Neural progenitor cell (in vitro differentiated cells): Measurements from ENCODE around the gene HNF1B. TPM values are rescaled to one million over a fixed set of nuclear protein-coding genes. Genes with fewer than 3 reads are reported as not detected.

Source experiments
- DNase-seq: peaks from one replicate; pipeline ENCODE4 v3.0.0-alpha.2; 2016; ENCODE audit warnings: low spot score
- H2AFZ ChIP-seq: fragments of 200-600 bp; sonication (generic); replicated peaks from 2 replicates; pipeline ENCODE4 v1.6.1; 2016; ENCODE audit warnings: antibody characterized with exemption
- H3F3A ChIP-seq: fragments of 200-600 bp; sonication (generic); 2 replicates; pipeline ENCODE4 v1.6.1; 2016; ENCODE audit warnings: antibody characterized with exemption, low read depth
- H3K27ac ChIP-seq: fragments of 200-600 bp; sonication (generic); 2 replicates; pipeline ENCODE4 v1.5.1; 2016; ENCODE audit warnings: mild to moderate bottlenecking
- H3K27me3 ChIP-seq: fragments of 200-600 bp; sonication (generic); 2 replicates; pipeline ENCODE4 v1.6.1; 2016; ENCODE audit warnings: mild to moderate bottlenecking, moderate library complexity
- H3K36me3 ChIP-seq: fragments of 200-600 bp; sonication (generic); 2 replicates; pipeline ENCODE4 v1.5.1; 2016
- H3K4me1 ChIP-seq: fragments of 200-600 bp; sonication (generic); 2 replicates; pipeline ENCODE4 v1.6.1; 2016; ENCODE audit warnings: mixed run types
- H3K4me2 ChIP-seq: fragments of 200-600 bp; sonication (generic); 2 replicates; pipeline ENCODE4 v1.6.1; 2016
- H3K4me3 ChIP-seq: fragments of 200-600 bp; sonication (generic); 2 replicates; pipeline ENCODE4 v1.5.1; 2016
- H3K79me2 ChIP-seq: fragments of 200-600 bp; sonication (generic); 2 replicates; pipeline ENCODE4 v1.6.1; 2016; ENCODE audit warnings: low read depth
- H3K9ac ChIP-seq: fragments of 200-600 bp; sonication (generic); 2 replicates; pipeline ENCODE4 v1.6.1; 2016
- H3K9me3 ChIP-seq: fragments of 200-600 bp; sonication (generic); 2 replicates; pipeline ENCODE4 v1.5.1; 2016; ENCODE audit warnings: low read depth
- H4K20me1 ChIP-seq: fragments of 200-600 bp; sonication (generic); 2 replicates; pipeline ENCODE4 v1.6.1; 2016; ENCODE audit warnings: low read depth
- H3K27ac Mint-ChIP-seq: 3 replicates; pipeline ENCODE4 v1.8.0; 2021; ENCODE audit warnings: mixed read lengths
- H3K27me3 Mint-ChIP-seq: 2 replicates; pipeline ENCODE4 v1.8.0; 2022; ENCODE audit warnings: low read depth, mild to moderate bottlenecking, inconsistent platforms, moderate library complexity, mixed read lengths; ENCODE audit not compliant: insufficient read depth
- H3K36me3 Mint-ChIP-seq: 3 replicates; pipeline ENCODE4 v1.8.0; 2021; ENCODE audit warnings: mixed read lengths
- H3K4me1 Mint-ChIP-seq: 3 replicates; pipeline ENCODE4 v1.8.0; 2021; ENCODE audit warnings: mixed read lengths
- H3K4me3 Mint-ChIP-seq: 3 replicates; pipeline ENCODE4 v1.8.0; 2021; ENCODE audit warnings: mild to moderate bottlenecking, moderate library complexity, mixed read lengths
- H3K9me3 Mint-ChIP-seq: 3 replicates; pipeline ENCODE4 v1.8.0; 2020; ENCODE audit warnings: mixed read lengths
- CTCF ChIP-seq: fragments of 200-600 bp; sonication (generic); IDR thresholded peaks from 2 replicates; pipeline ENCODE4 v1.5.1; 2017; ENCODE audit warnings: antibody characterized with exemption, mild to moderate bottlenecking
- EZH2 ChIP-seq: fragments of 200-600 bp; sonication (generic); IDR thresholded peaks from 2 replicates; pipeline ENCODE4 v1.6.1; 2017; ENCODE audit warnings: antibody characterized with exemption, mild to moderate bottlenecking, moderate library complexity
- EZH2phosphoT487 ChIP-seq: fragments of 200-600 bp; sonication (generic); IDR thresholded peaks from 2 replicates; pipeline ENCODE4 v1.6.1; 2017; ENCODE audit warnings: antibody characterized with exemption
- total RNA-seq: library from RNA; depleted of rRNA; stranded (reverse); fragments of >200 nt; gene quantifications from 2 replicates; pipeline ENCODE4 v1.2.3, GENCODE V29; 2015; ENCODE audit warnings: low replicate concordance

HNF1B gene
- total RNA-seq, 1 donor from 2014 or later: not detected

- Histone ChIP-seq H3K4me3 (no peak overlapping the region), H3K4me2 (no peak overlapping the region), H2AFZ (no peak overlapping the region), H4K20me1 (no peaks in the 10 kb centered on the region), H3F3A (peaks cover 6% of the 10 kb centered on the region), H3K9me3 (no peaks in the 10 kb centered on the region), H3K79me2 (no peaks in the 10 kb centered on the region), H3K4me1 (peaks cover 5% of the 10 kb centered on the region), H3K9ac (no peak overlapping the region), H3K27me3 (no peaks in the 10 kb centered on the region), H3K36me3 (no peaks in the 10 kb centered on the region), H3K27ac (no peak overlapping the region)
- no peaks in the 10 kb centered on the region for H3K36me3 Mint-ChIP-seq
- peaks cover 18% of the 10 kb centered on the region for H3K4me1 Mint-ChIP-seq
- DNase-seq: no peak
- H3K9me3 Mint-ChIP-seq: peaks cover 3% of the 10 kb centered on the region
- TF ChIP-seq EZH2: no peak
- no peak for TF ChIP-seq EZH2phosphoT487
- no peak for TF ChIP-seq CTCF
- H3K27me3 Mint-ChIP-seq: peaks cover 16% of the 10 kb centered on the region
- no peak overlapping the region for H3K27ac Mint-ChIP-seq
- no peak overlapping the region for H3K4me3 Mint-ChIP-seq
Measured at GRCh38 chr17:37713028-37713431, 31.8 kb downstream of the HNF1B start.

GRCh38 chr17:37711113-37711512, 33.7 kb downstream of the HNF1B start:
- H4K20me1 ChIP-seq: no peaks in the 10 kb centered on the region
- H3K9me3 ChIP-seq: no peaks in the 10 kb centered on the region
- DNase-seq: no peak
- H3K4me1 Mint-ChIP-seq: peaks cover 15% of the 10 kb centered on the region
- no peak overlapping the region for H3K27ac ChIP-seq
- H3K36me3 ChIP-seq: no peaks in the 10 kb centered on the region
- no peaks in the 10 kb centered on the region for H3K79me2 ChIP-seq
- no peak overlapping the region for H3K4me2 ChIP-seq
- H3K4me3 ChIP-seq: no peak overlapping the region
- peaks cover 6% of the 10 kb centered on the region for H3F3A ChIP-seq
- no peaks in the 10 kb centered on the region for H3K36me3 Mint-ChIP-seq
- H3K9ac ChIP-seq: no peak overlapping the region
- peaks cover 3% of the 10 kb centered on the region for H3K9me3 Mint-ChIP-seq
- H3K4me1 ChIP-seq: peaks cover 5% of the 10 kb centered on the region
- peak overlapping the region; percentile 21 for H3K27ac Mint-ChIP-seq
- no peaks in the 10 kb centered on the region for H3K27me3 ChIP-seq
- H3K27me3 Mint-ChIP-seq: peaks cover 15% of the 10 kb centered on the region
- TF ChIP-seq EZH2phosphoT487 (no peak), EZH2 (no peak), CTCF (no peak)
- no peak overlapping the region for H3K4me3 Mint-ChIP-seq
- H2AFZ ChIP-seq: no peak overlapping the region

GRCh38 chr17:37710344-37710886, 34.4 kb downstream of the HNF1B start:
- peak; percentile 94 for DNase-seq
- peaks cover 5% of the 10 kb centered on the region for H3K4me1 ChIP-seq
- H3K27me3 Mint-ChIP-seq: peaks cover 9% of the 10 kb centered on the region
- no peaks in the 10 kb centered on the region for H3K36me3 Mint-ChIP-seq
- H3K27me3 ChIP-seq: peaks cover 2% of the 10 kb centered on the region
- no peaks in the 10 kb centered on the region for H4K20me1 ChIP-seq
- H3K79me2 ChIP-seq: no peaks in the 10 kb centered on the region
- TF ChIP-seq EZH2: no peak
- TF ChIP-seq EZH2phosphoT487: no peak
- no peak for TF ChIP-seq CTCF
- peak overlapping the region; percentile 83 for H3K27ac Mint-ChIP-seq
- H3K4me3 Mint-ChIP-seq: peak overlapping the region; percentile 30
- H3K9me3 Mint-ChIP-seq: peaks cover 3% of the 10 kb centered on the region
- peaks cover 6% of the 10 kb centered on the region for H3F3A ChIP-seq
- H3K36me3 ChIP-seq: no peaks in the 10 kb centered on the region
- peak overlapping the region; percentile 54 for H3K4me2 ChIP-seq
- H2AFZ ChIP-seq: peak overlapping the region; percentile 68
- no peak overlapping the region for H3K9ac ChIP-seq
- no peaks in the 10 kb centered on the region for H3K9me3 ChIP-seq
- no peak overlapping the region for H3K27ac ChIP-seq
- H3K4me1 Mint-ChIP-seq: peaks cover 15% of the 10 kb centered on the region
- H3K4me3 ChIP-seq: no peak overlapping the region
